Subcutaneous adipose tissue (tissue), 4 donors: ENCODE measurements around the gene GPAM. TPM values are rescaled to one million over a fixed set of nuclear protein-coding genes. Genes with fewer than 3 reads are reported as not detected.

ENCODE experiments used
- CTCF ChIP-seq: fragments of 450-650 bp; IDR thresholded peaks from one replicate; pipeline ENCODE4 v1.5.1; 2016; ENCODE audit warnings: low read depth, mild to moderate bottlenecking, control low read depth, antibody characterized with exemption, moderate library complexity
- total RNA-seq, 4 donors: library from RNA; depleted of rRNA; stranded (reverse); fragments of >200 nt; gene quantifications; one replicate each; pipeline ENCODE4 v1.1.0, GENCODE V29; 2016

Gene GPAM
- total RNA-seq, 4 donors from 2014 or later, result 80.7 to 1,237 (median 198) TPM

DNA sequence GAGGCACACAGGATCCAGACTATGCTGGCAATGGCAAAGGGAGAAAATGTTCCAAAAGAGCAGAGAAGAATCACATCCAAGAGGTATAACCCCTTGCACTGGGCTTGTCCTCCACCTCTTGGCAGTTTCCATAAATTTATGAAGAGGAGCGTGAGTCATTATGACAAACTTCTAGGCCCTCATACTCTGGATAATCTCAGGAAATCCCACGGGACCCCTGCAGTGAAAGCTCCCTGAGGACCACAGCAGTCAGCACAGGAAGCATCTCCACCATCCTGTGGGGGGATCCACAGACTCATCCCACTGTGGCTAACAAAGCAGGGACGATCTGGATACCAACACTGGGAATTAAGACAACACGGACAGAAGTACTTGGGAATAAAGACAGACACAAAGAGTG lies 30.3 kb upstream of the GPAM start:
- TF ChIP-seq CTCF, result no peak

DNA sequence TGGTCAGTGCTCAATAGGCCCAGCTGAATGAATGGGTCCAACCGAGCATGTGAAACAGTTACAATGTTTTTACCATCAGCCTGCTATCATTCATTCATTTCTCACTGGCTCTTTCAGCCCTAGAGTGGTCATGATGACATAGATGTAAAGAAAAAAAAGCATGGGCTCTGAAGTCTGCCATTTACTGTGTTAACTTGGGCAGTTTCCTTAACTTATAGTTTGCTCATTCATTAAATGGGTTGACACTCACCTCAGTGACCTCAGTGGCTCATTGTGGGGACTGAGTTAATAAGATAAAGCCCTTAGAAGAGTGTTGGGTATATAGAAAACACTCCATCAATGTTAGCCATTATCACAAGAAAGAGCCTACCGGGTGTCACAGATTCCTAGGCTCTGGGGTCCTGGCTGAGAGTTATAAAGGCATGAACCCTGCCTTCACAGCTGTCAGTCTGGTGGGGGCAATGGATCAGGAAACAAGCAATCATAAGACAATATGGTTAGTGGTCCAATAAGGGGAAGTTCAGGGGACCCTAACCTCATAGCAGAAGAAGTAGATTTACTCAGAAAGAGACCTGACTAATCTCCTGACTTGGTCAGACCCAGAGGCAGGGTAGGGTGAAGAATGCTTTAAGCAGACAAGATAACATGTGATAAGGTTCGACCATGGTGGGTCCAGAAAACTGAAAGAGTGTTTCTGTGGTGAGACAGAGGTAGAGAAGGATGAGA lies 29.7 kb upstream of the GPAM start:
- TF ChIP-seq CTCF, result no peak

- TF ChIP-seq CTCF, result no peak
Measured at GRCh38 chr10:112210666-112211065, 27.1 kb upstream of the GPAM start.

DNA sequence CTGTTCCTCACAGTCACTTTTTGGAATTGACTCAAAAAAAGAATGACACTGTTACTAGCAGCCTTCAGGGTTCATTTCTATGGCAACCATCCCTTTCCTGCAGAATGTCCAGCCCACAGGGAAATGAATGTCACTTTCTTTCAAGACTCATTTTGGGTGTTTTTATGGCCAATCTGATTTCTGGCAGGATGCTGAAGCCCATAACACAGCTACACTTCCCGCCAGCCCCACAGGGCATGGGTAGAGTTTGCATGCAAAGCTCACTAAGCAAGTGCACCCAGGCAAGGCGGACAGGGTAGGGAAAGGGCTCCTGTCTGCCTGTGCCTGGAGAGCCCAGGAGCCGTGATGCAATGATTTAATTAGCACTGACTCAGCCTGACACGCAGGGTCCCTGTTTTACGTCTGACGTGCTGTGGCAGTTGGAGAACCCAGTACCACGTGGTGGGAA lies 26.1 kb upstream of the GPAM start:
- no peak for TF ChIP-seq CTCF

DNA sequence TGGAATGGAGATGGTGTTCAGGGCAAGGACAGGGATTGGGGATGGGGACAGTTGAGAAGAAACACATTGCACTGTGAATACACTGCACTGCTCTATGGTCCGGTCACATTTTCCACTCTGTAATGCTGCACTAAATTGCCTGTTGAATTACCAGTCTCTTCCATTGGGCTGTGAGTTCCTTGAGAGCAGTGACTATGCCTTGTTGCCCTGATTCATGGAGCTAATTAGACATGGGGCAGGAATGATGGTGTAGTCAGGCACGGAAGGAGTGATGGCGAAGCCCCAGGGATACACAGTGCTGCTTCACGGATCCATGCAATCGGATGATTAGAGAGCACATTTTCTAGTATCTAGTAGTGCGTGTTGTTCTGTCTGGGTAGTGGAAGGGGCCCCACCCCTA lies 25.4 kb upstream of the GPAM start:
- TF ChIP-seq CTCF, result no peak

DNA sequence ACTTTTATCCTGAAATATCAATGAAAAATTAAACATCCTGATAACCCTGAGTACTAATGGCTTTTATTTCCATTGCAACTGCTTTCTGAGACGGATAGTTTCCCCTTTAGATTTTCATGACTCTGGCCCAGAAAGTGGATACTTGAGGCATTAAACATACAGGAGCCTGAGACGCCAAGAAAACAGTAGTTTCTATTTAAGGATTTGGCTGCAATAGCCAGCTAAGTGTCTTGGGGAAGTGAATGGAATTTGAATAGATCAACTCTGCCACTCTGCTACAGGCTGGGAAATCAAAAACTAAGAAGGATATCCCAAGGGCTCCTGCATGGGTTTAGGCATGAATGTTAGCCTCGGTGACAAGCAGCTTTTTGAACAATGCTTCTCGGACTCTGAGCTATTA lies 24.7 kb upstream of the GPAM start:
- TF ChIP-seq CTCF, result no peak

- TF ChIP-seq CTCF, result no peak
Measured at GRCh38 chr10:112203328-112204076, 19.9 kb upstream of the GPAM start.
